Calu3 (cell line): ENCODE results near the gene DRC1. TPM values are rescaled to one million over a fixed set of nuclear protein-coding genes. Genes with fewer than 3 reads are reported as not detected.
A peak's percentile ranks its signal among the peaks of the same experiment; 100 is the strongest.
"Not testable (repeated sequence)": the region's sequence is repeated elsewhere in the genome, so short reads cannot be mapped to it uniquely, and the experiment has no call there.

ENCODE experiments used
- Bru-seq: library from RNA; stranded (reverse); fragments of 400-500 nt; gene quantifications from one replicate; lab custom pipeline; 2021; lab: Mats Ljungman, UMichigan
- BruChase-seq, 2 experiments: library from RNA; stranded (reverse); fragments of 400-500 nt; gene quantifications; one replicate each; lab custom pipeline; 2021; lab: Mats Ljungman, UMichigan
- BruUV-seq: library from RNA; stranded (reverse); fragments of 400-500 nt; replicated peaks from 2 replicates; lab custom pipeline; 2021; lab: Mats Ljungman, UMichigan
- CTCF ChIA-PET: fragments of 300-600 bp; sonication (Branson Sonifier 250); formaldehyde crosslinking; loops from one replicate; lab custom pipeline; 2022; ENCODE audit warnings: antibody characterized with exemption; lab: Charles Lee
- DNase-seq: peaks from one replicate; pipeline ENCODE4 v3.0.0; 2022
- H3K27ac Mint-ChIP-seq: one replicate; pipeline ENCODE4 v1.8.0; 2022; ENCODE audit warnings: mixed read lengths; ENCODE audit not compliant: unreplicated experiment
- H3K27me3 Mint-ChIP-seq: one replicate; pipeline ENCODE4 v1.8.0; 2022; ENCODE audit warnings: mixed read lengths; ENCODE audit not compliant: unreplicated experiment
- H3K36me3 Mint-ChIP-seq: one replicate; pipeline ENCODE4 v1.8.0; 2022; ENCODE audit warnings: mild to moderate bottlenecking, moderate library complexity, mixed read lengths; ENCODE audit not compliant: insufficient read depth, unreplicated experiment
- H3K4me1 Mint-ChIP-seq: one replicate; pipeline ENCODE4 v1.8.0; 2022; ENCODE audit warnings: mild to moderate bottlenecking, low read depth, mixed read lengths; ENCODE audit not compliant: unreplicated experiment
- H3K4me3 Mint-ChIP-seq: one replicate; pipeline ENCODE4 v1.8.0; 2022; ENCODE audit warnings: mild to moderate bottlenecking, low read depth, moderate library complexity, mixed read lengths; ENCODE audit not compliant: unreplicated experiment
- H3K9me3 Mint-ChIP-seq: one replicate; pipeline ENCODE4 v1.8.0; 2022; ENCODE audit warnings: low read depth, mixed read lengths; ENCODE audit not compliant: unreplicated experiment
- intact Hi-C: fragments of 100-400 bp; cut with micrococcal nuclease; formaldehyde crosslinking; loops from one replicate; pipeline ENCODE4 v1.10.0; 2022; ENCODE audit not compliant: unreplicated experiment
- long read RNA-seq: library from polyadenylated mRNA; stranded (forward); transcript quantifications from one replicate; pipeline ENCODE4 v2.0.0, GENCODE V29; 2022
- total RNA-seq: library from RNA; stranded (reverse); gene quantifications from 2 replicates; pipeline ENCODE4 v1.2.3, GENCODE V29; 2022
- TF ChIP-seq, protein P1 (sequence below): fragments of 200-600 bp; IDR thresholded peaks from one replicate; pipeline ENCODE4 v1.8.0; 2022; ENCODE audit warnings: antibody characterized with exemption; ENCODE audit not compliant: unreplicated experiment

DRC1 gene
- total RNA-seq (not detected in 2 replicates), Bru-seq, nascent RNA (percentile 18 among the genes with signal in this experiment), BruChase-seq, experiment 1, labeled RNA remaining after a 6-hour chase (percentile 16 among the genes with signal in this experiment), BruChase-seq, experiment 2, labeled RNA remaining after a 2-hour chase (percentile 20 among the genes with signal in this experiment)
- long read RNA-seq: 0 reads

DNA sequence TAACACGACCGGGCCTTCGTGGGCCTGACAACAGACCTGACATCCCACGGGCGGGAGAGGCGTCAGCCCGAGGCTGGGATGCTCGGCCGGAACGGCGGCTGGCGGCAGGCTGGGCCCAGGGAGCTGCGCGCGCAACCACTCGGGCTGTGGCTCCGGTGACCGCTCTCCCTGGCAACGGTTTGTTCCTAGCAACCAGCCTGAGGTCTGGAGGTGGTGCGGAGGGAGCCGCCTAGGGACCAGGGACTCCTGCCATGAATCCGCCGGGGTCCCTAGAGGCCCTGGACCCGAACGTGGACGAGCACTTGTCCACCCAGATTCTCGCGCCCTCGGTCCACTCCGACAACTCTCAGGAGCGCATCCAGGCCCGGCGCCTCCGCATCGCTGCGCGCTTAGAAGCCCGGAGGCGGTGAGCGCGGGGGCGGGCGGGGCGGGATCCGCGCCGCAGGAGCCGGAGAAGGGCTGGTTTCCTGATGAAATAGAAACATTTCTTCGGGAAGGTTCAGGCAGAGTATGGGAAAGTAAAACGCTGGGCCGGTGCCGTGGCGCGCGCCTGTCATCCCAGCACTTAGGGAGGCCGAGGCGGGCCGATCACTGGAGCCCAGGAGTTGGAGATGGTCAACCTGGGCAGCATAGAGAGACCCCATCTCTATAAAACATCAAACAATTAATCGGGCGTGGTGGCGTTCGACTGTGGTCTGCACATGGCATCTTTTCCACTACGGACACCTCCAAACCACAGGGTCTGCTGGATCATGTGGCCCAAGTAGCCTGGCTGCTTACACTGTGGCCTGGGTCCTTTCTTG lies at the start of gene DRC1:
Gene DRC1 (plus strand): TSS at position 182 of the 803 bp plus-strand sequence. CDS start 70 bp downstream, at position 252.
- CTCF ChIA-PET: no interaction called here
- H3K36me3 Mint-ChIP-seq: no peaks in the 10 kb centered on the region
- H3K9me3 Mint-ChIP-seq: no peaks in the 10 kb centered on the region
- intact Hi-C loops: no loop called here
- BruUV-seq: no TSS peak
- peak; percentile 88 for DNase-seq
- TF ChIP-seq, protein P1, sequence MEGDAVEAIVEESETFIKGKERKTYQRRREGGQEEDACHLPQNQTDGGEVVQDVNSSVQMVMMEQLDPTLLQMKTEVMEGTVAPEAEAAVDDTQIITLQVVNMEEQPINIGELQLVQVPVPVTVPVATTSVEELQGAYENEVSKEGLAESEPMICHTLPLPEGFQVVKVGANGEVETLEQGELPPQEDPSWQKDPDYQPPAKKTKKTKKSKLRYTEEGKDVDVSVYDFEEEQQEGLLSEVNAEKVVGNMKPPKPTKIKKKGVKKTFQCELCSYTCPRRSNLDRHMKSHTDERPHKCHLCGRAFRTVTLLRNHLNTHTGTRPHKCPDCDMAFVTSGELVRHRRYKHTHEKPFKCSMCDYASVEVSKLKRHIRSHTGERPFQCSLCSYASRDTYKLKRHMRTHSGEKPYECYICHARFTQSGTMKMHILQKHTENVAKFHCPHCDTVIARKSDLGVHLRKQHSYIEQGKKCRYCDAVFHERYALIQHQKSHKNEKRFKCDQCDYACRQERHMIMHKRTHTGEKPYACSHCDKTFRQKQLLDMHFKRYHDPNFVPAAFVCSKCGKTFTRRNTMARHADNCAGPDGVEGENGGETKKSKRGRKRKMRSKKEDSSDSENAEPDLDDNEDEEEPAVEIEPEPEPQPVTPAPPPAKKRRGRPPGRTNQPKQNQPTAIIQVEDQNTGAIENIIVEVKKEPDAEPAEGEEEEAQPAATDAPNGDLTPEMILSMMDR: no peak
- no peak within 1 kb of the TSS for H3K27ac Mint-ChIP-seq
- H3K4me1 Mint-ChIP-seq: no peaks in the 10 kb centered on the region
- peak within 1 kb of the TSS; percentile 34 for H3K4me3 Mint-ChIP-seq
- H3K27me3 Mint-ChIP-seq: peaks cover under 1% of the 10 kb centered on the region

DNA sequence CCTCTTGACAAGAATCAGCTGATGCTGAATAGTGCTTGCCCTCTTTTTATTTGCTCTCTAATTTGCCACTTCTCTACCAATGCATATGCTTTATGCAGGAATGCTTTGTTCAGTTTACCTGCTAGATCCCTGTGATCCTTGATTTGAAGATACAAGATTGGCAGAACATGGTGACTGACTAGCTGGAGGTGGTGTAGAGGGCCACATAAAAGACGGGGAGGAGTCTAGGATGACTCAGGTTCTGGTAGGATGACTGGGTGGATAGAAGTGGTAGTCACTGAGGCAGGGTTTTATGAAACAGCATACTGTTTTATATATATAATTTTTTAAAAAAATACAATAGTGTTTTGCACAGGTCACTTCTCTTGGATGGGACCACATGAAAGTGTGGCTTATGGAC lies 48.8 kb upstream of the DRC1 start:
- CTCF ChIA-PET: interaction anchor here (0.6 kb wide), 1 partner anchor 45 kb away, joined by 3 read pairs; no protein-coding TSS in a partner anchor
- H3K4me3 Mint-ChIP-seq: no peak overlapping the region
- intact Hi-C loops: loop anchor here (10.0 kb wide), 1 partner anchor 112 kb away; no protein-coding TSS in a partner anchor
- peaks cover 26% of the 10 kb centered on the region for H3K36me3 Mint-ChIP-seq
- no peaks in the 10 kb centered on the region for H3K9me3 Mint-ChIP-seq
- TF ChIP-seq, protein P1: no peak
- no peaks in the 10 kb centered on the region for H3K27me3 Mint-ChIP-seq
- H3K4me1 Mint-ChIP-seq: peaks cover 71% of the 10 kb centered on the region
- no peak for DNase-seq
- no peak overlapping the region for H3K27ac Mint-ChIP-seq
- no TSS peak for BruUV-seq

DNA sequence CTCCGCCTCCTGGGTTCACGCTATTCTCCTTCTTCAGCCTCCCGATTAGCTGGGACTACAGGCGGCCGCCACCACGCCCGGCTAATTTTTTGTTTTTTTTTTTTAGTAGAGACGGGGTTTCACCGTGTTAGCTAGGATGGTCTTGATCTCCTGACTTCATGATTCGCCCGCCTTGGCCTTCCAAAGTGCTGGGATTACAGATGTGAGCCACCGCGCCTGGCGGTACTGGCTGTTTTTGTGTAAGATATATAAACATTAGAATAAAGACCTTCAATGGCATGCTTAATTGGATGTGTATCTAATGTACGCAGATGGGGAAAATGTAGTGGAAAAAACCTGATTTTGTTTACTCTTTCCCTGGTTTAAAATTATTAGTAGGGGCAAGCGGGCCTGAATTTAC lies 47.3 kb upstream of the DRC1 start:
- H3K9me3 Mint-ChIP-seq, DNase-seq, BruUV-seq, H3K27me3 Mint-ChIP-seq, H3K4me3 Mint-ChIP-seq, H3K27ac Mint-ChIP-seq: not testable (repeated sequence)
- intact Hi-C loops: loop anchor here (10.0 kb wide), 1 partner anchor 110 kb away; no protein-coding TSS in a partner anchor
- Mint-ChIP-seq H3K36me3 (peaks cover 13% of the 10 kb centered on the region), H3K4me1 (peaks cover 69% of the 10 kb centered on the region)
- CTCF ChIA-PET: interaction anchor here (0.7 kb wide), 1 partner anchor 24 kb away, joined by 3 read pairs; no protein-coding TSS in a partner anchor

DNA sequence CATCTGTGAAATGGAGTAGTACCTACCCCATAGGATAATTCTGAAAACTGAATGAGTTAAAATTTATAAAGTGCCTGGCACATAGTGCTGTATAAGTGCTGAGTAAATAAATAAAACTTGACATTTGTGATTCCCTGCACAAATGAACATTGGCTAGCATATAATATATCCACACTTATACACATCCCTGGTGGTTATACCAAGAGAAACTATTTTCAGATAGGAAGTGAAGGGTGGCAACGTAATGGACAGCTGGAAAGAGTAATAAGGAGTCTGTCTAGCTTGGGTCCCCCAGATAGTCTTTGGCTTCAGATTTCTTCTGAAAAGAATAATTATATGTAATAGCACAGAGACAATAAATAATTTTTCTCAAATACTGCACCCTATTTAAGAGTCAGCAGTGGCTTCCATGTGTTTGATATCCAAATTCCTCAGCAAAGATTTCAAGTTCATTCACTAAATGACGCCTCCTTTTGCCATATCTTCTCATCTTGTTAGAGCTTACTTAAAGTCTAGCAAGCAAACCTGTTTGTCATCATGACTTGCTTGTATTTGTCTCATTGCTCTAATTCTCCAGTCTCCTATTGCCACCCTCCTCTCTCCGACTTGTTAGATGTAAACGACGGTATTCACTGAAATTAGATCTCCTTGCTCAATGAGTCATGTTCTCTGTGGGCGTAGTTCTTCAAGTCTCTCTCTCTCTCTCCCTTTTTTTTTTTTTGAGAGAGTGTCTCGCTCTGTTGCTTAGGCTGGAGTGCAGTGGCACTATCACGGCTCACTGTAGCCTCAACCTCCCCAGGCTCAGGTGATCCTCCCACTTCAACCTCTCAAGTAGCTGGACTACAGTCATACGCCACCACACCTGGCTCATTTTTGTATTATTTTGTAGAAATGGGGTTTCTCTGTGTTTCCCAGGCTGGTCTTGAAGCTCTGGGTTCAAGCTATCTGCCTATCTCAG lies 46.4 kb upstream of the DRC1 start:
- intact Hi-C loops: loop anchor here (10.0 kb wide), 1 partner anchor 109 kb away; no protein-coding TSS in a partner anchor
- Mint-ChIP-seq H3K4me1 (peaks cover 77% of the 10 kb centered on the region), H3K27ac (peak overlapping the region; percentile 78), H3K36me3 (peaks cover 10% of the 10 kb centered on the region), H3K9me3 (no peaks in the 10 kb centered on the region), H3K27me3 (no peaks in the 10 kb centered on the region), H3K4me3 (peak overlapping the region; percentile 29)
- peak; percentile 44 for DNase-seq
- no TSS peak for BruUV-seq
- TF ChIP-seq, protein P1: no peak
- CTCF ChIA-PET: interaction anchor here (0.7 to 1.0 kb wide), 3 partner anchors 9 to 355 kb away, joined by 3 to 11 read pairs (median 4); no protein-coding TSS in a partner anchor
